WI38 (cell line): ENCODE measurements around the gene CHAF1B.

Source experiments
- H3K4me3 ChIP-seq: 2 replicates; pipeline ENCODE4 v1.5.1; 2011; ENCODE audit warnings: low read depth, mild to moderate bottlenecking, control low read depth, low read length
- CTCF ChIP-seq: IDR thresholded peaks from 2 replicates; pipeline ENCODE4 v1.5.1; 2012; ENCODE audit warnings: low read depth, mild to moderate bottlenecking, control low read depth, low read length

CHAF1B gene

GRCh38 chr21:36408568-36408967 lies 23.4 kb downstream of the CHAF1B start:
- no peak overlapping the region for H3K4me3 ChIP-seq
- TF ChIP-seq CTCF = no peak

DNA sequence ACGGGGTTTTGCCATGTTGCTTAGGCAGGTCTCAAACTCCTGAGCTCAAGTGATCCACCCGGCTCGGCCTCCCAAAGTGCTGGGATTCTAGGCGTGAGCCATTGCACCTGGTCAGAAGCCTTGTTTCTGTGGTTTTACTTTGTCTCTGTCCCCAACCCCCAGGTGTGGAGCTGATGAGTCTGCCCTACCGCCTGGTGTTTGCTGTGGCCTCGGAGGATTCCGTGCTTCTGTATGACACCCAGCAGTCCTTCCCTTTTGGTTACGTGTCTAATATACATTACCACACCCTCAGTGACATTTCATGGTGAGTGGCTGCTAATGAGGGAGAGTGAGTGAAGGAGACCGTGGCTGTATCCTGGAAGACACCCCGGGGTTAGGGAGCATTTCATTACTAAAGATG lies 26.1 kb downstream of the CHAF1B start:
- H3K4me3 ChIP-seq = no peak overlapping the region
- no peak for TF ChIP-seq CTCF

GRCh38 chr21:36412916-36413315 lies 27.7 kb downstream of the CHAF1B start:
- no peak overlapping the region for H3K4me3 ChIP-seq
- no peak for TF ChIP-seq CTCF

- no peak for TF ChIP-seq CTCF
- no peak overlapping the region for H3K4me3 ChIP-seq
Observed at GRCh38 chr21:36415375-36415774, 30.2 kb downstream of the CHAF1B start.

- no peak overlapping the region for H3K4me3 ChIP-seq
- TF ChIP-seq CTCF = no peak
Observed at GRCh38 chr21:36419241-36419640, 34.0 kb downstream of the CHAF1B start.

- no peak overlapping the region for H3K4me3 ChIP-seq
- TF ChIP-seq CTCF = peak; percentile 71
Observed at GRCh38 chr21:36419996-36420395, 34.8 kb downstream of the CHAF1B start.

GRCh38 chr21:36420571-36421339 lies 35.6 kb downstream of the CHAF1B start:
- no peak for TF ChIP-seq CTCF
- no peak overlapping the region for H3K4me3 ChIP-seq
